Nucleus accumbens (tissue), 56 donors: ENCODE results near the gene COL25A1.
"Not testable (repeated sequence)": the region's sequence is repeated elsewhere in the genome, so short reads cannot be mapped to it uniquely, and the experiment has no call there.

Source experiments
- DNase-seq, 56 donors: peaks; one replicate each; lab custom pipeline; 2025; lab: John Stamatoyannopoulos, UW

Gene COL25A1

GRCh38 chr4:109075621-109076020 lies 226.8 kb downstream of the COL25A1 start:
- DNase-seq, result no peak

- no peak for DNase-seq
These were observed 229.9 kb downstream of the COL25A1 start for GRCh38 chr4:109072595-109072994.

- DNase-seq, result not testable (repeated sequence)
These were observed 231.8 kb downstream of the COL25A1 start for GRCh38 chr4:109070677-109071076.

- DNase-seq, result no peak
These were observed 234.8 kb downstream of the COL25A1 start for GRCh38 chr4:109067508-109068235.

GRCh38 chr4:109065006-109065405 lies 237.5 kb downstream of the COL25A1 start:
- no peak for DNase-seq

GRCh38 chr4:109053257-109053656 lies 249.2 kb downstream of the COL25A1 start:
- no peak for DNase-seq

- no peak for DNase-seq
These were observed 249.6 kb downstream of the COL25A1 start for GRCh38 chr4:109052821-109053220.

GRCh38 chr4:109051054-109051453 lies 251.4 kb downstream of the COL25A1 start:
- no peak for DNase-seq

- no peak for DNase-seq
These were observed 252.5 kb downstream of the COL25A1 start for GRCh38 chr4:109049926-109050325.

GRCh38 chr4:109046471-109047201 lies 255.8 kb downstream of the COL25A1 start:
- no peak for DNase-seq

- no peak for DNase-seq
These were observed 258.0 kb downstream of the COL25A1 start for GRCh38 chr4:109044431-109044830.

- DNase-seq, result no peak
These were observed 259.2 kb downstream of the COL25A1 start for GRCh38 chr4:109043286-109043685.

- DNase-seq, result no peak
These were observed 260.7 kb downstream of the COL25A1 start for GRCh38 chr4:109041463-109042360.

GRCh38 chr4:109040441-109040840 lies 262.0 kb downstream of the COL25A1 start:
- DNase-seq, result no peak

- DNase-seq, result no peak
These were observed 265.4 kb downstream of the COL25A1 start for GRCh38 chr4:109037026-109037425.

- DNase-seq, result no peak
These were observed 268.5 kb downstream of the COL25A1 start for GRCh38 chr4:109033993-109034392.

GRCh38 chr4:109032671-109033070 lies 269.8 kb downstream of the COL25A1 start:
- DNase-seq, result no peak

GRCh38 chr4:109029987-109030386 lies 272.5 kb downstream of the COL25A1 start:
- no peak for DNase-seq

- no peak for DNase-seq
These were observed 275.4 kb downstream of the COL25A1 start for GRCh38 chr4:109027016-109027500.

GRCh38 chr4:109026588-109026987 lies 275.9 kb downstream of the COL25A1 start:
- no peak for DNase-seq
